Lung microvascular endothelial cell (primary cell): ENCODE results near the gene DPP10. TPM values are rescaled to one million over a fixed set of nuclear protein-coding genes. Genes with fewer than 3 reads are reported as not detected.
"Not testable (repeated sequence)": the region's sequence is repeated elsewhere in the genome, so short reads cannot be mapped to it uniquely, and the experiment has no call there.

Experiments
- DNase-seq, 2 donors: peaks; one replicate each; pipeline versions ENCODE4 v3.0.0 to v3.0.0-alpha.2; 2010; ENCODE audit warnings: low read depth in 2 of 2
- total RNA-seq: library from RNA; depleted of rRNA; stranded (reverse); fragments of >200 nt; gene quantifications from 2 replicates; pipeline ENCODE4 v1.2.1, GENCODE V29; 2014

Gene DPP10
- total RNA-seq, 1 donor from 2014 or later = not detected

- no peak for DNase-seq
Observed at GRCh38 chr2:115412501-115412900, 970.1 kb downstream of the DPP10 start.

DNA sequence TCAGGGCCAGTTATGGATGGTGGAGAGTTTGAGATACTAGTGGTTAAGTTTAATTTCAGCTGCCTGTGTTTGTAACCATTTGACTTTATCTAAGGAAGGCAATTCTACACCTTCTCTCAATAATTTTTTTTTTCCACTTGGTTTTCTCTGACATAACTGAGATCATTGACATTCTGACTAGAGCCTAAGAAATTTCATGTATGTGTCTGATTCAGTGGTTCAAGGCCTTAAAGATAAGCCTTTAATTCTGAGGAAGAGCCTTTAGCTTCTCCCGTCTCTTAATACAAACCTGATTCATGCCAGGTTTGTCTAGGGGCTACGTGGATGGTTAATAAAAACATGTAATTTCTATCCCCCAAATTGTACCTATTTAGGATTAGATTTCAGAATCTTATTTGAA is 971.4 kb downstream of the DPP10 start:
- DNase-seq = no peak

DNA sequence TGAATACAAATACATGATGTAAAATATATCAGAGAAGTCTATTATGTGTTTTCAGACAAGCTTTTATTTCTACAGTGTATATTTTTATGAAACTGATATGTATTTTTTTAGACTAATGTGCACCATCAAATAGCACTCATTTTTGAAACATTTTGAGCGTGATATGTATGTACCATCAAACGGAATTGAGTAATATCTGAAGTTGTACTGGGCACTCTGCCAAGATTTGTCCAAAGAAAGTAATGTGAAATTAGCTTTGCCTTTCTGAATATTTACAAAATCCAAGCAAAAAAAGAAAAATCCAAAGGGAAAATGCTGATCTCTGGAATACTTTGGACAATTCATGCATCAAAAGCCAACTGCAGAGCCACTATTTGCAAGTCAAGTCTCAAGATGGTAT is 972.0 kb downstream of the DPP10 start:
- DNase-seq = no peak

- no peak for DNase-seq
Observed at GRCh38 chr2:115422004-115422634, 979.7 kb downstream of the DPP10 start.

GRCh38 chr2:115427436-115427835 is 985.0 kb downstream of the DPP10 start:
- no peak for DNase-seq

DNA sequence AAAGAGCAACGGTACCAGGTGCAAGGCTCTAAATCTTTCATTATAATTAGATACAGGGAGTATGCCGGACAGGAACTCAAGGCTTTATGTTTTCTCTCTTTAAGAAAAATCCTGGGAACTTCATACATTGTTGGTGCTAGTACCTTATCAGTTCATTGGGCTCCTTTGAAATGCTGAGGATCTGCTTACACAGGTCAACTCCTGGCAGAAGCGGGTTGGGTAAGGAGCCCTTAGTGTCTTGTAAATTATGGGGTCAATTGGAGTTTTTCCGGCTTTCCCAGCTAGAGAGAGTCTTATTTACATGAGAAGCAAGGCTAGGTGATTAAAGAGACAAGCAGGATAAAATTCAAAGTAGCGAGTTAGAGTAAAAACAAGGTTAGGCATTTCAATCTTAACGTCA is 998.3 kb downstream of the DPP10 start:
- DNase-seq = not testable (repeated sequence)

DNA sequence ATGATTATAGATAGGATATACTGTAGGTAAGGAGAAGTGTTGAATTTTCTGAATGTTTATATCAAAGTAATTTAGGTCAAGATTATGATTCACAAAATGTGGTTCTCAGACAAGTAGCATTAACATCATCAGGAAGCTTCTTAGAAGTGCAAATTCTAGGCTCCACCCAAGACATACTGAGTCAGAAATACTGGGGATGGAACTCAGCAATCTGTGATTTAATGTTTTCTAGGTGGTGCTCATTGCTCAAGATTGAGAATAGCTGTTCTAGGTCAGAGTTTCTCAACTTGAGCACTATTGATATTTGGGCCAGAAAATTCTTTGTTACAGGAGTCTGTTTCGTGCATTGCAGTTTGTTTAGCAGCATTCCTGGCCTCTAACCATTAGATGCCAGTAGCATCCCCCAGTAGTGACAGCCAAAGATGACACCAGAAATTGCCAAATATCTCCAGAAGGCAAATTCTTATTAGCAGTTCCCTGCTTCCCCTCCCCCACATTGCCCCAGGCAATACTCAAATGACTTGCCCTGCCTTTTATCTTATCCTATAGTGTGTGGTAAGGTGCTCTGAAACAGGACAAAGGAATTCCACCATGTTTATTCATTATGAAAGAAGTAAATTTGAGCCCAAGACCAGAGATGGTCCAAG is 1001.2 kb downstream of the DPP10 start:
- no peak for DNase-seq

- DNase-seq = no peak
Observed at GRCh38 chr2:115460008-115460407, 1017.6 kb downstream of the DPP10 start.

DNA sequence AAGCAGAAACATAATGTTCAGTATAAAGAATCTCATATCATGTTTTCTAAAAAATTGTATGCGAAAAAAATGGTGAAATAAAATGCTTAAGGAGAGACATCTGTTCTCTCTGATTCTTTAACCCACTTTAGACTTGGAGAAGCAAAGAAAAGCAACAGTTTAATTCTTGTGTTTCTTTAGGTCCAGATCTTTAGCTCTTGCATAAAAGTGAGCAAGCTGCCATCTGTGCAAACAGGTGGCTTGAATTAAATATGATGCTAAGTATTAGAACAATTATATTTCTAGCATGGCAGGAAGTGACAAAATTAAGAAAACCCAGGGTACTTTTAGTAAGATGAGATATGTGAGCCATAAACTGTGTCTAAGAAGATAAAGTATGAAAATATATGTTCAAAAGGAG is 1038.3 kb downstream of the DPP10 start:
- DNase-seq = no peak

GRCh38 chr2:115481842-115482241 is 1039.4 kb downstream of the DPP10 start:
- DNase-seq = no peak

- DNase-seq = no peak
Observed at GRCh38 chr2:115483666-115484065, 1041.2 kb downstream of the DPP10 start.

GRCh38 chr2:115484486-115484885 is 1042.0 kb downstream of the DPP10 start:
- DNase-seq = no peak

DNA sequence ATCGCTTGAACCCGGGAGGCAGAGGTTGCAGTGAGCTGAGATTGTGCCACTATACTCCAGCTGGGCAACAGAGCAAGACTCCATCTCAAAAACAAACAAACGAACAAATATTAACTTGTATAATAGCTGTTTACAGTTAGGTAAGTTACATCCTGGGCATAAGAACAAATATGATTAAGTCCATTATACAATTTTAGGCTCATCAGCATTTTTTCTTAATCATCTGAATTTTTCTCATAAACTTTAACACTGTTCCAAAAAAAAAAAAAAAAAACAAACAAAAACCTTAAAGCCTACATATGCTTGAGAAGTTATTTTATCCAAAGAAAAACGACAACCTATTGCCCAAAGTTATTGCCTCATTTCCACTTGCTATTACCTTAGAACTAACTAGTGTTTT is 1042.5 kb downstream of the DPP10 start:
- DNase-seq = no peak

DNA sequence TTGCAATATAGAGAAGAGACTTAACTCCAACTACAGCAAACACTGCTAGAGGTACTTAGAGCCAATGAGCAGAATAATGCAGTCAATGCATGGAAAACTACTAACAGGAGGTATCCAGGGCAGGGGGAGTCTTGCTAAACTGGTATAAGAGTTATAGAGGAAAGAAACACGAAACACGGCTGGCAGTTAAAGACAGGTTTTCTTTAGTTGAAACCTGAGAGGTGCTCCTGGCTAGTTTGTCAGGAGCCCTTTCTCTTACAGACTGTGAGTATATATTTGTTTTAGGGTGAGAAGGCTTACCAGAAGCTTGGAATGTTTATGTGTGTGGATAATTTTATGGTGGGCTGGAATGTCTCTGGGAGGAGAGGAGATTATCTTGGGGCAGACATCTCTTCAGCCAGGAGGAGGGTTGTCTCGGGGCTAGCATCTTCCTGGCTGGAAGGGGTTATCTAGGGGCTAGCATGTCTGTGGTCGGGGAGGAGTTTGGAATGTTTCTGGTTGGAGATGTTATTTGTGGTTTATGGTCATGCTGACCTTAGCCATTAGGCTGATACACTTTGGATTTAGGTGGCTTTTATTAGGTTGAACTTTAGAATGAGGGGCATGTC is 1048.8 kb downstream of the DPP10 start:
- no peak for DNase-seq

GRCh38 chr2:115505331-115505730 is 1062.9 kb downstream of the DPP10 start:
- no peak for DNase-seq

GRCh38 chr2:115520727-115521126 is 1078.3 kb downstream of the DPP10 start:
- DNase-seq = no peak

GRCh38 chr2:115524452-115524851 is 1082.0 kb downstream of the DPP10 start:
- DNase-seq = no peak

DNA sequence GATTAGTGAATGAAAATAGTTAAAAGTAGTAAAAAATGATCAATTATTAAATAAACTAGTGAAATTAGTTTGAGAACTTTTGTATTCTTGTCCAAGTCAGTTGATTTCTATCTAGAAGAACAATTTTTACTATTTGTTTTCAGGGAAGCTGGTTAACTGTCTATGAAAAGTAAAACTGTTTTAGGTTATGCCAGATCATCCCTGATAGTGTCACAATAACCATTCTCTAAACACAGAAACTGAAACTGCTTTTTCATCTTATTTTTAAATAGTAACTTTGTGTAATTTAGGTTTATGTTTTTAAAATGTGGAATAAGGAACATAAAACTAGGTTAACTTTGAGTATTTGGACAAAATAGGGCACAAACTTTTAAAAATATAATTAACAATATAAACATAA is 1087.2 kb downstream of the DPP10 start:
- no peak for DNase-seq

DNA sequence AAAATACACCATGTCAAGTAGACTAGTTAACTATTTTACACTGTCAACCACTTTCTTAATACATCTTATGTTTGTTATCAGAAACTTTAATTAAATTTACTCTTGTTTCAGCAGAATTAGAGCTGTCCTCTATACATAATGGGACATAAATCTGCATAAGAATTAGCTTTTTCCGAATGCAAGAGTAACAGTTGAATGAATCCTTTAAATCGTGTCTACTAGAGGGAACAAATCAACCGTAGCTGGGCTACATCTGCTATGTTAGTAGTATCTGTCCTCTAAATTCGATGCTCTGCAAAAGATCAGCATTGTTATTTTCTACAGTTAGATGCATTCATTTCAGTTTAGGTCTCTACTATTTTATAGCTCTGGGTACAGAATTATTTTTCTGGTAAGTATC is 1090.6 kb downstream of the DPP10 start:
- DNase-seq = no peak

- DNase-seq = no peak
Observed at GRCh38 chr2:115541814-115542213, 1099.4 kb downstream of the DPP10 start.

DNA sequence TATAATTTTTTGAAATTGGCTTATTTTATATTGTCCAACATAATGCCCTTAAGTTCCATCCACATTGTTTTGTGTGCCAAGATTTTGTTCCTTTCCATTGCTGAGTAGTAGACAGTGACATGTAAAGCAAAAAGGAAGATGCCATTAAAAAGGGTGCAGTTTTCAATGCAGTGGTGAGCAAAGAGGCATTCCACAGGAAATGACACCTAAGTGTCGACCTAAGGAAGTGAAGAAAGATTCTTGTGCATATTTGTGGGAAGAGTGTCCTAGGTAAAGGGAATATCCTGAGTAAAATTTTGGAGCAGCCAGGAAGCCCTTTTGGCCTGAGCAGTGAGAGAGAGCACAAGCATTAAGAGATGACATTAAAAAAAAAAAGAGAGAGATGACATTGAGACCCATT is 1099.9 kb downstream of the DPP10 start:
- DNase-seq = no peak

DNA sequence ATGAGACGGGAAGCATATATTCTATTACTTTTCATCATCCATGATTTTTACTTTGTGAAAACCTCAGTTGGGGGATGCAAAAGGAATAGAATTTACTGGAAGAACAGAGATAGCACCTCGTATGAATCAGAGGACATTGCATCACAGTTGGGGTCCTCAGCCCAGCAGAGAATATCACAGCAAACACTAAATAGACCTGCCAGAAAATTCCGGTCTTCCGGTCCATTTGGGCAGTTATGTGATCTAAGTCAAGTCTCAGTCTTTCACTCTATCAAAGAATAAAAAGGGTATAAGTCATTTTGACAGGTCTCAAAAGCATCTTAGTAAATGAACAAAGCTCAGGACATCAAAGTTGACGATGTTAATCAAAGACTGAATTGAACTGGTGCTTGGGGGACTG is 1100.6 kb downstream of the DPP10 start:
- DNase-seq = no peak

GRCh38 chr2:115543461-115543860 is 1101.0 kb downstream of the DPP10 start:
- no peak for DNase-seq
